ENCODE measurements around the gene MUC6.

DNA sequence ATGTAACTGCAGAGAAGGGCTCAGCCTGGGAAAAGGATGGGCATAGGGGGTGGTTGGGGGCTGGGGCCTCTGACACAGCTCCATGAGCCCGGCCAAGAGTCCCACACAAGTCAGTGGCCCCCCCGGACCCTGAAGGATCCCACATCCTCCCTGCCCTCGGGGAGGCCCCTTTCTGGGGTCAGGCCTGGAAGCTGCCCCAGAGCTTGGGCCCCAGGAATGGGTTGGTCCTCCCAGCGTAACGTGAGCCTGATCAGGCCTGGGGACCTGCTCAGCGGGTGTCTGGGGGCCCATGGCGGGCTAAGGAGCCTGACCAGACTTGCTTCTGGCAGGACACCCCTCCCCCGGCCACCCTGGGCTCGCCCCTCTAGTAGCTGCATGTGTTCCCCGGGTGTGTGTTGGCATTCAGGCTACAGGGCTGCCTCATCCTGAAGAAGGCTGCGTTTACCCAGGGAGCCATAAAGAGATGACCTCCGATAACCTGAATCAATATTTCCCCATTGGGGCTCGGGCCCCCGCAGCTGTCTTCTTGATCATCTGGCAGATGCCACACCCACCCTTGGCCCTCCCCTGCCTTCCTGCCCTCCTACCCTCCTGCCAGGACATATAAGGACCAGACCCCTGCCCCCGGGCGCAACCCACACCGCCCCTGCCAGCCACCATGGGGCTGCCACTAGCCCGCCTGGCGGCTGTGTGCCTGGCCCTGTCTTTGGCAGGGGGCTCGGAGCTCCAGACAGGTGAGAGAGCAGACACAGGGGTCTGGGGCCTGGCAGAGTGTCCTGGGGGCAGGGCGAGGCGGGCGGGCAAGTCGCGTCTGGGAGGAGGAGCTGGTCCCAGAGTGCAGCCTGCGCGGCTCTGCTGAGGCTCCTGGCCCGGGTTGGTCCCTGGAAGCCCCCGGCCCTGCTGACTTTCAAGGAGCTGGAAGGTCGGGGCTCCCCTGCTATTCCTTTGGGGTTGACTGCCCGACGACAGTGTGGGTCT, 38.0 kb upstream of the MUC6 start, which contains the start of gene MUC2:
- TF ChIP-seq ZFP3 (CRISPR knock-in tag; IDR thresholded peaks at IDR 0.05) (no peak), ZC3H10 (CRISPR knock-in tag; IDR thresholded peaks at IDR 0.05) (no peak), ZNF8 (CRISPR knock-in tag; IDR thresholded peaks at IDR 0.05) (no peak), TCF4 (CRISPR knock-in tag; IDR thresholded peaks at IDR 0.05; ENCODE audit: borderline replicate concordance) (no peak), ARNTL (CRISPR knock-in tag; IDR thresholded peaks at IDR 0.05; ENCODE audit: borderline replicate concordance, low read depth) (no peak), TOX (CRISPR knock-in tag; IDR thresholded peaks at IDR 0.05; ENCODE audit: borderline replicate concordance) (no peak), ZNF70 (CRISPR knock-in tag; IDR thresholded peaks at IDR 0.05) (no peak), PATZ1 (CRISPR knock-in tag; IDR thresholded peaks at IDR 0.05; ENCODE audit: borderline replicate concordance) (no peak), GLIS3 (CRISPR knock-in tag; IDR thresholded peaks at IDR 0.05) (no peak)
- TF ChIP-seq, protein P1, sequence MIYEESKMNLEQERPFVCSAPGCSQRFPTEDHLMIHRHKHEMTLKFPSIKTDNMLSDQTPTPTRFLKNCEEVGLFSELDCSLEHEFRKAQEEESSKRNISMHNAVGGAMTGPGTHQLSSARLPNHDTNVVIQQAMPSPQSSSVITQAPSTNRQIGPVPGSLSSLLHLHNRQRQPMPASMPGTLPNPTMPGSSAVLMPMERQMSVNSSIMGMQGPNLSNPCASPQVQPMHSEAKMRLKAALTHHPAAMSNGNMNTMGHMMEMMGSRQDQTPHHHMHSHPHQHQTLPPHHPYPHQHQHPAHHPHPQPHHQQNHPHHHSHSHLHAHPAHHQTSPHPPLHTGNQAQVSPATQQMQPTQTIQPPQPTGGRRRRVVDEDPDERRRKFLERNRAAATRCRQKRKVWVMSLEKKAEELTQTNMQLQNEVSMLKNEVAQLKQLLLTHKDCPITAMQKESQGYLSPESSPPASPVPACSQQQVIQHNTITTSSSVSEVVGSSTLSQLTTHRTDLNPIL (CRISPR knock-in tag; IDR thresholded peaks at IDR 0.05; ENCODE audit: low read depth) = no peak
- TF ChIP-seq, protein P2, sequence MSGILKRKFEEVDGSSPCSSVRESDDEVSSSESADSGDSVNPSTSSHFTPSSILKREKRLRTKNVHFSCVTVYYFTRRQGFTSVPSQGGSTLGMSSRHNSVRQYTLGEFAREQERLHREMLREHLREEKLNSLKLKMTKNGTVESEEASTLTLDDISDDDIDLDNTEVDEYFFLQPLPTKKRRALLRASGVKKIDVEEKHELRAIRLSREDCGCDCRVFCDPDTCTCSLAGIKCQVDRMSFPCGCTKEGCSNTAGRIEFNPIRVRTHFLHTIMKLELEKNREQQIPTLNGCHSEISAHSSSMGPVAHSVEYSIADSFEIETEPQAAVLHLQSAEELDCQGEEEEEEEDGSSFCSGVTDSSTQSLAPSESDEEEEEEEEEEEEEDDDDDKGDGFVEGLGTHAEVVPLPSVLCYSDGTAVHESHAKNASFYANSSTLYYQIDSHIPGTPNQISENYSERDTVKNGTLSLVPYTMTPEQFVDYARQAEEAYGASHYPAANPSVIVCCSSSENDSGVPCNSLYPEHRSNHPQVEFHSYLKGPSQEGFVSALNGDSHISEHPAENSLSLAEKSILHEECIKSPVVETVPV (CRISPR knock-in tag; IDR thresholded peaks at IDR 0.05) = no peak

Data from SK-N-SH treated with all-trans-retinoic acid at 6 μM for 48 hours (cell line).